GM12878 (cell line): ENCODE measurements around the gene ESR1. TPM values are rescaled to one million over a fixed set of nuclear protein-coding genes. Genes with fewer than 3 reads are reported as not detected.
"Not testable (repeated sequence)": the region's sequence is repeated elsewhere in the genome, so short reads cannot be mapped to it uniquely, and the experiment has no call there.

Experiments used
- ATAC-seq: fragments of 200-7000 bp; cut with Tn5 transposase; 3 replicates; pipeline ENCODE4 v1.9.1; 2020; ENCODE audit warnings: mild to moderate bottlenecking, moderate library complexity
- BruUV-seq: library from RNA; stranded (reverse); fragments of 400-500 nt; replicated peaks from 2 replicates; lab custom pipeline; 2021; lab: Mats Ljungman, UMichigan
- CTCF ChIA-PET: fragments of 300-600 bp; sonication (Branson Sonifier 250); formaldehyde crosslinking; extraction: SDS; loops from one replicate; lab custom pipeline; 2021; ENCODE audit warnings: inconsistent platforms; lab: Yijun Ruan, JAX
- POLR2A ChIA-PET: fragments of 350-600 bp; formaldehyde crosslinking; extraction: SDS; loops from one replicate; lab custom pipeline; 2021; ENCODE audit warnings: inconsistent platforms; lab: Charles Lee
- RAD21 ChIA-PET: fragments of 300-600 bp; sonication (Branson Sonifier 250); formaldehyde crosslinking; loops from one replicate; lab custom pipeline; 2023; ENCODE audit warnings: antibody characterized with exemption; ENCODE audit not compliant: unreplicated experiment; lab: Charles Lee
- SMC1A ChIA-PET: fragments of 300-600 bp; sonication (Branson Sonifier 250); formaldehyde crosslinking; loops from one replicate; lab custom pipeline; 2023; ENCODE audit not compliant: unreplicated experiment, uncharacterized antibody; lab: Charles Lee
- DNase-seq: peaks from one replicate; pipeline ENCODE4 v3.0.0-alpha.2; 2011; ENCODE audit warnings: low read depth, low spot score
- FAIRE-seq: peaks from 3 replicates; lab custom pipeline; 2011; peaks lifted over from hg19 to GRCh38; lab: Jason Lieb, UNC
- H2AFZ ChIP-seq: 2 replicates; pipeline ENCODE4 v1.6.0; 2011; ENCODE audit warnings: low read depth, low read length, control low read depth; ENCODE audit not compliant: control insufficient read depth
- H3K27ac ChIP-seq: 2 replicates; pipeline ENCODE4 v1.5.1; 2011; ENCODE audit warnings: control low read depth; ENCODE audit not compliant: control insufficient read depth, insufficient read depth
- H3K27me3 ChIP-seq, 2 experiments: replicated peaks in 1 of 2; 2 replicates each; pipeline versions ENCODE4 v1.6.0 to v1.6.1; 2011; ENCODE audit warnings: low read length in 1 of 2; ENCODE audit not compliant: control insufficient read depth in 2 of 2, insufficient read depth in 2 of 2
- H3K36me3 ChIP-seq, 2 experiments: 2 replicates each; pipeline ENCODE4 v1.5.1; 2011; ENCODE audit warnings: low read length in 1 of 2; ENCODE audit not compliant: control insufficient read depth in 2 of 2, insufficient read depth in 2 of 2
- H3K4me1 ChIP-seq: 2 replicates; pipeline ENCODE4 v1.6.1; 2011; ENCODE audit warnings: mild to moderate bottlenecking, low read length, moderate library complexity, mixed read lengths; ENCODE audit not compliant: control insufficient read depth, insufficient read depth
- H3K4me2 ChIP-seq: 2 replicates; pipeline ENCODE4 v1.6.0; 2011; ENCODE audit warnings: control low read depth; ENCODE audit not compliant: control insufficient read depth, insufficient read depth
- H3K4me3 ChIP-seq: fragments of 200-600 bp; sonication (generic); 2 replicates; pipeline ENCODE4 v1.5.1; 2016
- H3K79me2 ChIP-seq: 2 replicates; pipeline ENCODE4 v1.6.0; 2011; ENCODE audit warnings: low read length; ENCODE audit not compliant: control insufficient read depth, insufficient read depth
- H3K9ac ChIP-seq: 2 replicates; pipeline ENCODE4 v1.8.0; 2011; ENCODE audit warnings: low read length, control low read depth, mixed read lengths; ENCODE audit not compliant: control insufficient read depth, insufficient read depth
- H3K9me3 ChIP-seq: replicated peaks from 3 replicates; pipeline ENCODE4 v1.5.1; 2011; ENCODE audit warnings: mild to moderate bottlenecking, low read length; ENCODE audit not compliant: control insufficient read depth, insufficient read depth
- H4K20me1 ChIP-seq: 2 replicates; pipeline ENCODE4 v1.6.0; 2011; ENCODE audit not compliant: control insufficient read depth, insufficient read depth
- ATF7 ChIP-seq: fragments of 450-650 bp; IDR thresholded peaks from 2 replicates; pipeline ENCODE4 v1.6.1; 2016; ENCODE audit warnings: low read depth, mild to moderate bottlenecking
- E4F1 ChIP-seq: fragments of 450-650 bp; IDR thresholded peaks from 2 replicates; pipeline ENCODE4 v1.6.1; 2018; ENCODE audit warnings: borderline replicate concordance, mild to moderate bottlenecking; ENCODE audit not compliant: partially characterized antibody
- IKZF1 ChIP-seq: fragments of 450-650 bp; conservative IDR thresholded peaks from 2 replicates; pipeline ENCODE4 v1.6.1; 2017; ENCODE audit warnings: antibody characterized with exemption, mild to moderate bottlenecking
- WRNIP1 ChIP-seq: IDR thresholded peaks from 2 replicates; pipeline ENCODE4 v1.6.1; 2011; ENCODE audit warnings: low read depth, low read length, improper control_type of control experiment, borderline replicate concordance
- YY1 ChIP-seq: IDR thresholded peaks from 2 replicates; pipeline ENCODE4 v1.6.1; 2011; ENCODE audit warnings: low read depth, mild to moderate bottlenecking, low read length
- WGBS: methylation state at CpG from one replicate; pipeline ENCODE4 v1.1.6; 2016; ENCODE audit warnings: low lambda C conversion rate; ENCODE audit not compliant: insufficient replicate concordance, insufficient coverage; ENCODE audit errors: missing lambda C conversion rate; 5-methylcytosine and 5-hydroxymethylcytosine counted together
- in situ Hi-C: fragments of 300-500 bp; cut with MboI; formaldehyde crosslinking; loops from 9 replicates; pipeline ENCODE4 v1.14.3; 2018; ENCODE audit warnings: mixed read lengths
- intact Hi-C: fragments of 100-400 bp; cut with micrococcal nuclease; formaldehyde crosslinking; loops from one replicate; pipeline ENCODE4 v1.14.2; 2022; ENCODE audit not compliant: unreplicated experiment
- polyA plus RNA-seq, 11 experiments: library from polyadenylated mRNA; depleted of rRNA in 4 of 11; unstranded in 6 of 11; stranded (reverse) in 5 of 11; fragments of >200 nt; fragmentation: Nextera tagmentation in 4 of 11; fragmentation: Illumina TruSeq in 1 of 11; extraction: Ambion mirVana in 4 of 11; extraction: Trizol in 1 of 11; gene quantifications; 1 replicate in 1 of 11; 2 replicates in 10 of 11; pipeline versions ENCODE4 v1.2.1 to v1.2.3, GENCODE V29; 2011 to 2016; ENCODE audit warnings: inconsistent platforms in 2 of 11, missing spikeins in 2 of 11, low read depth in 1 of 11
- total RNA-seq, 4 experiments: library from RNA; depleted of rRNA in 3 of 4; stranded (reverse); fragments of >200 nt in 3 of 4; fragmentation: Illumina TruSeq in 1 of 4; extraction: Trizol in 1 of 4; gene quantifications; 2 replicates each; pipeline versions ENCODE4 v1.2.1 to v1.2.3, GENCODE V29; 2013 to 2021

ESR1 gene
- total and polyA plus RNA-seq, 10 of the 15 experiments (the other 5 are each of a cell fraction or from before 2014, with no cell fraction given): 0.03 to 0.51 (median 0.21) TPM; not detected in 4

GRCh38 chr6:151963001-151963400, 155.5 kb downstream of the ESR1 start:
- TF ChIP-seq YY1: no peak
- TF ChIP-seq E4F1: no peak
- no peak for TF ChIP-seq IKZF1
- TF ChIP-seq WRNIP1: no peak
- intact Hi-C loops: no loop called here
- no peaks in the 10 kb centered on the region; a peak in 1 of 4 replicates for H3K27me3 ChIP-seq
- H3K4me2 ChIP-seq: no peak overlapping the region
- no peak overlapping the region for H3K9ac ChIP-seq
- no peak overlapping the region for H3K4me3 ChIP-seq
- ChIA-PET CTCF (interaction anchor here (1.4 kb wide), 1 partner anchor 10 kb away, joined by 3 read pairs; no protein-coding TSS in a partner anchor), POLR2A (interaction anchor here (0.7 kb wide), 1 partner anchor 9 kb away, joined by 3 read pairs; no protein-coding TSS in a partner anchor), RAD21 (no interaction called here), SMC1A (no interaction called here)
- no peak overlapping the region for H2AFZ ChIP-seq
- WGBS: 43% methylated on average over 2 of the region's 2 CpGs
- DNase-seq (no peak), FAIRE-seq (no peak), ATAC-seq (no peak)
- no peaks in the 10 kb centered on the region for H3K4me1 ChIP-seq
- no peaks in the 10 kb centered on the region for H3K36me3 ChIP-seq
- no TSS peak for BruUV-seq
- no peaks in the 10 kb centered on the region for H4K20me1 ChIP-seq
- no peak overlapping the region for H3K27ac ChIP-seq
- H3K79me2 ChIP-seq: no peaks in the 10 kb centered on the region
- no peaks in the 10 kb centered on the region for H3K9me3 ChIP-seq
- in situ Hi-C loops: no loop called here

- TF ChIP-seq ATF7: peak; percentile 64
- not testable (repeated sequence) for H3K9me3 ChIP-seq
These were observed 156.9 kb downstream of the ESR1 start for GRCh38 chr6:151964412-151964811.

More at GRCh38 chr6:151964412-151964811, 156.9 kb downstream of the ESR1 start:
- SMC1A ChIA-PET: interaction anchor here (1.2 to 2.1 kb wide), 2 partner anchors 36 to 199 kb away, joined by 3 to 4 read pairs; no protein-coding TSS in a partner anchor
- H3K36me3 ChIP-seq, H3K4me1 ChIP-seq, CTCF ChIA-PET, BruUV-seq, H3K27me3 ChIP-seq, intact Hi-C loops, H3K79me2 ChIP-seq, RAD21 ChIA-PET, H3K4me2 ChIP-seq, DNase-seq, ATAC-seq, H3K9ac ChIP-seq, H2AFZ ChIP-seq, H3K4me3 ChIP-seq, H4K20me1 ChIP-seq, H3K27ac ChIP-seq, FAIRE-seq, in situ Hi-C loops: not testable (repeated sequence)
- no CpG with 5 or more reads among the region's 4 CpGs for WGBS
- POLR2A ChIA-PET: interaction anchor here (0.7 kb wide), 1 partner anchor 20 kb away, joined by 3 read pairs; no protein-coding TSS in a partner anchor
